Stimulated activated effector memory CD8-positive, alpha-beta T cell treated with anti-CD3 and anti-CD28 coated beads, Interleukin-12 subunit alpha, Interleukin-12 subunit beta, amount 100 ng/mL, for 72 hours (primary cell): ENCODE data around the gene PHF21A.

Source experiments
- ATAC-seq: fragments of 150-1000 bp; cut with Tn5 transposase; 2 replicates; pipeline ENCODE4 v1.10.0; 2021
- DNase-seq, 2 donors: peaks; one replicate each; pipeline ENCODE4 v3.0.0; 2021 to 2022; ENCODE audit warnings: low spot score in 2 of 2
- H3K27ac Mint-ChIP-seq: one replicate; pipeline ENCODE4 v1.8.0; 2022; ENCODE audit warnings: mild to moderate bottlenecking, mixed read lengths
- H3K36me3 Mint-ChIP-seq: one replicate; pipeline ENCODE4 v1.8.0; 2022; ENCODE audit warnings: mild to moderate bottlenecking, mixed read lengths
- H3K4me1 Mint-ChIP-seq: one replicate; pipeline ENCODE4 v1.8.0; 2022; ENCODE audit warnings: mixed read lengths
- H3K4me3 Mint-ChIP-seq: one replicate; pipeline ENCODE4 v1.8.0; 2022; ENCODE audit warnings: mild to moderate bottlenecking, mixed read lengths
- H3K9me3 Mint-ChIP-seq: one replicate; pipeline ENCODE4 v1.8.0; 2022; ENCODE audit warnings: mixed read lengths

The PHF21A gene

DNA sequence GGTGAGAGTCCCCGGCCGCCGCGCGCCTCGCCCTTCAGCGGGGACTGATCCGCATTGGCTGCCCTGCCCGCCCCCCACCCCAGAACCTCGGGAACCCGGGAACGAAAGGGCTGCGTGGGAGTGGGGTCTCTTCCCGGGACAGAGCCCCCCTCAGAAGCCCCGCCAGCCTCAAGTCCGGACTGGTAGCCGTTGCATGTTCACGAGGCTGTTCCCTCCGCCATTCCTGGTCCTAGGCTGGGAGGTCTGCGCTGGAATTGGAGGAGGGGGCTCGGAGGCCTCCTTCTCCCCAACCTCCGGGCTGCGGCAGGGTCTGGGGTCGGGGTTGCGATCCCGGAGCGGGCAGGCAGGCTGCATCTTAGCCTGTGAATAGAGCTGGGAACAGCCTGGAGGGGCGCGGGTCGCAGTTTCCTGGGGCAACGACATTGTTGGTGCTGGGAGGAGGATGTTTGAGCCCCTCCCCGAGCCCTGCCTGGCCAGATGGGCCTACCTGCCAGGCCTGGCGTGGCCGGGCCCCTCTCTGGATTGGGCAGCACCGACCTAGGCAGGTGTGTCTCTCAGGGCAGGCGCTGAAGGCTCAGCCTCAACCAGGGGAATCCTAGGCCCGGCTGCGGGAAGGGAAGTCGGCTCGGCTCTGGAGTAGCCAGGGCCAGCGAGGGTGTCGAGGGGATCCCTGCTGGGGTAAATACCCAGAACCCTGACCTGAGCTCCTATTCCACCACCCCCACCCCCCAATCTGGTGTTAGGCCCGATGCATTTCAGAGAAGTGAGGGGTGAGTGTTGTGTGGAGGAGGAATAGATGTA lies 235.1 kb downstream of the PHF21A start:
- H3K9me3 Mint-ChIP-seq: no peaks in the 10 kb centered on the region
- peak overlapping the region; percentile 43 for H3K4me3 Mint-ChIP-seq
- H3K27ac Mint-ChIP-seq: no peak overlapping the region
- peaks cover 18% of the 10 kb centered on the region for H3K4me1 Mint-ChIP-seq
- H3K36me3 Mint-ChIP-seq: peaks cover 9% of the 10 kb centered on the region
- ATAC-seq (no peak), DNase-seq (no peak)

DNA sequence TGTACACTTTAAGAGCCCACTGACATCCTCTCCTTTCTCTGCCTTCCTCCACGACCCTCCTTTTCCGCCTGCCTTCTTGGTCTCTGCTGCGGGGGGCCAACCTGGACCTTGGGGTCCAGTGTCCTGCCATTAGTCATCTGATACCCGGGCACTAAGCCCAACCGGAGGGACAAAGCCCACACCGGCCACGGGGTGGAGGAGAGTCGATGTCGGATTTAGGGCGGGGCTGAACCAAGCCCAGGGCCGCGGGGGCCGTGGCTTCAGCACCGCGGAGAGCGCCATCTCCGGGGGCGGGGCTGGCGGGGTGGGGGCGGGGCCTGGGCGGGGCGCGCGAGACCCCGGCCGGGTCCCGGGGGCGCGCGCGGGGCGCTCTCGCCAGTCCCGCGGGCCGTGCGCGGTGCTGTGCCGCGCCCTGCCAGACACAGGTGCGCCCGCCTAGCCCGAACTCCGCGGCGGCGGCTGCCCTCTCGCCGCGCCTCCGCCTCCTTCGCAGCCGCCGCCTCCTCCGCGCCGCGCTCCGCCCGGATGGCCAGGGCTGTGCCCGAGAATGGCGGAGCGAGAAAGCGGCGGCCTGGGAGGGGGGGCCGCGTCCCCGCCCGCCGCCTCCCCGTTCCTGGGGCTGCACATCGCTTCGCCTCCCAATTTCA lies 235.9 kb downstream of the PHF21A start, which contains the start of gene MAPK8IP1:
Gene MAPK8IP1, plus strand, starts transcription at position 378 of the 647 bp plus-strand sequence. Its CDS starts 170 bp downstream, at position 548.
- Mint-ChIP-seq H3K36me3 (peaks cover 17% of the 10 kb centered on the region), H3K4me1 (peaks cover 18% of the 10 kb centered on the region), H3K9me3 (no peaks in the 10 kb centered on the region), H3K4me3 (peak within 1 kb of the TSS; percentile 43), H3K27ac (no peak within 1 kb of the TSS)
- ATAC-seq (peak; percentile 72), DNase-seq (peak; percentile 58 to 76)

- no peak for DNase-seq
- ATAC-seq: no peak
- Mint-ChIP-seq H3K9me3 (no peaks in the 10 kb centered on the region), H3K4me1 (peaks cover 18% of the 10 kb centered on the region), H3K27ac (no peak overlapping the region), H3K4me3 (peak overlapping the region; percentile 43), H3K36me3 (peaks cover 21% of the 10 kb centered on the region)
Measured at GRCh38 chr11:45884596-45885185, 236.6 kb downstream of the PHF21A start.
